IMR-90 (cell line): Measurements from ENCODE around the gene BMX. TPM values are rescaled to one million over a fixed set of nuclear protein-coding genes. Genes with fewer than 3 reads are reported as not detected.

Experiments
- ATAC-seq: fragments of 200-7000 bp; cut with Tn5 transposase; 2 replicates; pipeline ENCODE4 v1.9.1; 2020; ENCODE audit warnings: low read depth, mild to moderate bottlenecking, moderate library complexity
- BruUV-seq: library from RNA; stranded (reverse); fragments of 400-500 nt; replicated peaks from 2 replicates; lab custom pipeline; 2021; lab: Mats Ljungman, UMichigan
- CTCF ChIA-PET: fragments of 300-600 bp; formaldehyde crosslinking; extraction: SDS; loops from one replicate; lab custom pipeline; 2021; ENCODE audit warnings: antibody characterized with exemption; lab: Yijun Ruan, JAX
- POLR2A ChIA-PET: fragments of 300-600 bp; sonication (Branson Sonifier 250); formaldehyde crosslinking; loops from one replicate; lab custom pipeline; 2022; ENCODE audit warnings: antibody characterized with exemption; ENCODE audit not compliant: unreplicated experiment; lab: Charles Lee
- DNase-seq: peaks from one replicate; pipeline ENCODE4 v3.0.0; 2013
- H2AFZ ChIP-seq: replicated peaks from 2 replicates; pipeline ENCODE3; 2013; ENCODE audit warnings: low read length, mild to moderate bottlenecking; ENCODE audit not compliant: poor library complexity
- H2AK5ac ChIP-seq: 2 replicates; pipeline ENCODE4 v1.6.1; 2013; ENCODE audit warnings: low read depth, low read length, inconsistent platforms
- H2AK9ac ChIP-seq: replicated peaks from 2 replicates; pipeline ENCODE3; 2013; ENCODE audit warnings: mild to moderate bottlenecking, low read depth, low read length, moderate library complexity; ENCODE audit not compliant: poor library complexity
- H2BK120ac ChIP-seq: 2 replicates; pipeline ENCODE4 v1.6.1; 2013; ENCODE audit warnings: low read depth, low read length, inconsistent platforms
- H2BK15ac ChIP-seq: 3 replicates; pipeline ENCODE4 v1.6.1; 2013; ENCODE audit warnings: low read depth, low read length, inconsistent platforms
- H2BK20ac ChIP-seq: 2 replicates; pipeline ENCODE4 v1.6.1; 2013; ENCODE audit warnings: low read depth, mild to moderate bottlenecking, inconsistent platforms, low read length, moderate library complexity
- H2BK5ac ChIP-seq: 2 replicates; pipeline ENCODE4 v1.6.1; 2013; ENCODE audit warnings: mild to moderate bottlenecking, low read depth, low read length, inconsistent platforms; ENCODE audit not compliant: poor library complexity, severe bottlenecking
- H3K14ac ChIP-seq: replicated peaks from 2 replicates; pipeline ENCODE4 v1.6.1; 2013; ENCODE audit warnings: low read depth, low read length, inconsistent platforms
- H3K18ac ChIP-seq: 2 replicates; pipeline ENCODE4 v1.6.1; 2013; ENCODE audit warnings: low read depth, low read length, control low read depth
- H3K23ac ChIP-seq: 2 replicates; pipeline ENCODE4 v1.6.1; 2013; ENCODE audit warnings: low read depth, low read length, inconsistent platforms
- H3K27ac ChIP-seq: 2 replicates; pipeline ENCODE4 v1.5.1; 2013; ENCODE audit warnings: mild to moderate bottlenecking, control low read depth, low read length; ENCODE audit not compliant: insufficient read depth
- H3K27me3 ChIP-seq: 2 replicates; pipeline ENCODE4 v1.6.1; 2013; ENCODE audit warnings: low read length; ENCODE audit not compliant: control insufficient read depth, insufficient read depth
- H3K36me3 ChIP-seq: 2 replicates; pipeline ENCODE4 v1.6.1; 2013; ENCODE audit warnings: low read length, mixed read lengths; ENCODE audit not compliant: control insufficient read depth, insufficient read depth
- H3K4ac ChIP-seq: 2 replicates; pipeline ENCODE4 v1.6.1; 2013; ENCODE audit warnings: low read depth, low read length, inconsistent platforms
- H3K4me1 ChIP-seq: 2 replicates; pipeline ENCODE4 v1.6.1; 2013; ENCODE audit warnings: low read length, mixed read lengths; ENCODE audit not compliant: control insufficient read depth, insufficient read depth
- H3K4me2 ChIP-seq: 2 replicates; pipeline ENCODE4 v1.6.1; 2013; ENCODE audit warnings: low read depth, mild to moderate bottlenecking, control low read depth, low read length, moderate library complexity
- H3K4me3 ChIP-seq: 2 replicates; pipeline ENCODE4 v1.5.1; 2013; ENCODE audit warnings: low read depth, mild to moderate bottlenecking, control low read depth, low read length, moderate library complexity; ENCODE audit not compliant: insufficient read depth
- H3K56ac ChIP-seq: 2 replicates; pipeline ENCODE4 v1.6.1; 2013; ENCODE audit warnings: low read length, inconsistent platforms; ENCODE audit not compliant: insufficient read depth; ENCODE audit errors: extremely low read depth
- H3K79me1 ChIP-seq, 2 experiments: 2 replicates each; pipeline ENCODE4 v1.6.1; 2013; ENCODE audit warnings: low read length in 2 of 2, inconsistent platforms in 1 of 2, low read depth in 1 of 2
- H3K9ac ChIP-seq: 2 replicates; pipeline ENCODE4 v1.6.1; 2013; ENCODE audit warnings: low read depth, low read length, control low read depth
- H3K9me1 ChIP-seq: 2 replicates; pipeline ENCODE4 v1.6.1; 2013; ENCODE audit warnings: low read length, inconsistent platforms; ENCODE audit not compliant: insufficient read depth
- H3K9me3 ChIP-seq: 2 replicates; pipeline ENCODE4 v1.6.1; 2013; ENCODE audit warnings: low read length; ENCODE audit not compliant: control insufficient read depth, insufficient read depth
- H4K20me1 ChIP-seq: 2 replicates; pipeline ENCODE4 v1.6.1; 2013; ENCODE audit warnings: low read length, inconsistent platforms; ENCODE audit not compliant: insufficient read depth
- H4K5ac ChIP-seq: 2 replicates; pipeline ENCODE4 v1.6.1; 2013; ENCODE audit warnings: mild to moderate bottlenecking, low read depth, low read length, control low read depth
- H4K8ac ChIP-seq, 2 experiments: 2 replicates each; pipeline ENCODE4 v1.6.1; 2013; ENCODE audit warnings: low read depth in 2 of 2, low read length in 2 of 2, control low read depth in 1 of 2, inconsistent platforms in 1 of 2
- H4K91ac ChIP-seq: 2 replicates; pipeline ENCODE4 v1.6.1; 2013; ENCODE audit warnings: low read depth, low read length, inconsistent platforms; ENCODE audit not compliant: insufficient read depth
- BHLHE40 ChIP-seq: fragments of 150-350 bp; IDR thresholded peaks from 2 replicates; pipeline ENCODE4 v1.6.1; 2016; ENCODE audit warnings: mild to moderate bottlenecking, low read depth, low read length
- CEBPB ChIP-seq: IDR thresholded peaks from 2 replicates; pipeline ENCODE4 v1.6.1; 2012; ENCODE audit warnings: low read depth, low read length, improper control_type of control experiment
- CHD1 ChIP-seq: IDR thresholded peaks from 2 replicates; pipeline ENCODE4 v1.6.1; 2012; ENCODE audit warnings: low read depth, low read length, improper control_type of control experiment
- FOS ChIP-seq: fragments of 150-350 bp; IDR thresholded peaks from 2 replicates; pipeline ENCODE4 v1.6.1; 2016; ENCODE audit warnings: low read depth, low read length
- MAFK ChIP-seq: IDR thresholded peaks from 2 replicates; pipeline ENCODE4 v1.6.1; 2012; ENCODE audit warnings: low read depth, low read length, improper control_type of control experiment
- MAZ ChIP-seq: IDR thresholded peaks from 2 replicates; pipeline ENCODE4 v1.6.1; 2012; ENCODE audit warnings: low read depth, mild to moderate bottlenecking, low read length, improper control_type of control experiment, moderate library complexity, borderline replicate concordance
- MXI1 ChIP-seq: IDR thresholded peaks from 2 replicates; pipeline ENCODE4 v1.6.1; 2012; ENCODE audit warnings: low read depth, mild to moderate bottlenecking, low read length, moderate library complexity, borderline replicate concordance
- NFE2L2 ChIP-seq: fragments of 150-350 bp; IDR thresholded peaks from 2 replicates; pipeline ENCODE4 v1.6.1; 2016; ENCODE audit warnings: low read depth, mild to moderate bottlenecking, low read length
- POLR2A ChIP-seq: IDR thresholded peaks from 2 replicates; pipeline ENCODE4 v1.6.1; 2012; ENCODE audit warnings: mild to moderate bottlenecking, low read depth, low read length
- RAD21 ChIP-seq: IDR thresholded peaks from 2 replicates; pipeline ENCODE4 v1.6.1; 2012; ENCODE audit warnings: low read length, improper control_type of control experiment
- RCOR1 ChIP-seq: IDR thresholded peaks from 2 replicates; pipeline ENCODE4 v1.6.1; 2012; ENCODE audit warnings: mild to moderate bottlenecking, low read length, improper control_type of control experiment; ENCODE audit not compliant: insufficient replicate concordance
- SMC3 ChIP-seq: fragments of 150-350 bp; IDR thresholded peaks from 2 replicates; pipeline ENCODE4 v1.6.1; 2016; ENCODE audit warnings: low read depth, mild to moderate bottlenecking, antibody characterized with exemption, low read length, moderate library complexity
- WGBS, 2 experiments: methylation state at CpG; one replicate each; pipeline versions ENCODE4 v1.1.5 to v1.1.7; 2013; ENCODE audit warnings: missing lambda C conversion rate in 2 of 2; ENCODE audit not compliant: insufficient read length in 1 of 2; ENCODE audit errors: extremely low coverage in 2 of 2; 5-methylcytosine and 5-hydroxymethylcytosine counted together
- dilution Hi-C: fragments of 300-500 bp; cut with HindIII; formaldehyde crosslinking; loops from one replicate; pipeline ENCODE4 v1.14.3; 2018; ENCODE audit warnings: low sequenced_read_pairs; ENCODE audit not compliant: unreplicated experiment
- in situ Hi-C: fragments of 300-500 bp; cut with MboI; formaldehyde crosslinking; loops from 3 replicates; pipeline ENCODE4 v1.14.3; 2019; ENCODE audit warnings: low sequenced_read_pairs, inconsistent platforms, mixed read lengths
- intact Hi-C: fragments of 100-400 bp; cut with micrococcal nuclease; formaldehyde crosslinking; loops from 2 replicates; pipeline ENCODE4 v1.10.0; 2022
- polyA plus RNA-seq, 3 experiments: library from polyadenylated mRNA; depleted of rRNA; stranded (reverse); fragments of >200 nt; gene quantifications; 2 replicates each; pipeline ENCODE4 v1.2.3, GENCODE V29; 2012; ENCODE audit warnings: low replicate concordance in 1 of 3
- total RNA-seq: library from RNA; depleted of rRNA; stranded (reverse); fragments of >200 nt; gene quantifications from 2 replicates; pipeline ENCODE4 v1.2.3, GENCODE V29; 2012
- TF ChIP-seq, protein P1 (sequence below): fragments of 150-350 bp; IDR thresholded peaks from 2 replicates; pipeline ENCODE4 v1.6.1; 2017; ENCODE audit warnings: mild to moderate bottlenecking, antibody characterized with exemption, low read length, low read depth
- TF ChIP-seq, protein P2 (sequence below): fragments of 150-350 bp; IDR thresholded peaks from 2 replicates; pipeline ENCODE4 v1.6.1; 2016; ENCODE audit warnings: low read depth, mild to moderate bottlenecking, low read length, moderate library complexity, borderline replicate concordance

The BMX gene
- total and polyA plus RNA-seq, 2 of the 4 experiments (the other 2 are of a cell fraction), result not detected

DNA sequence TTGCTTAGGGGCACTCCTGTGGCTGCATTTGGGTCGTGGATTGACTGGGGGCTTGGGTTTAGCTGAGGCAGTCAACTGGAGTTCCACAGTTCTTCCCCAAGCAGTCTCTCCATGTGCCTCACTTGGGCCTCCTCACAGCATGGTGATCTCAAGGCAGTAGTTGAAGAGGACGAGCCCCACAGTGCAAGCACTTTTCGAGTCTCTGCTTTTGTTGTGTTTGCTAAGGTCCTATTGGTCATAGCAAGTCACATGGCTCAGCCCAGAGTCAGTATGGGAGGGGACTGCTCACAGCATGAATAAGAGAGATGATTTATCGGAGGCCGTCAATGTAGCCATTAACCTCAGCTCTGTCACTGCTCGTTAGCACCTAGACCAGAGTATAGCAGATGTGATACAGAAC lies 29.7 kb downstream of the BMX start:
- Histone ChIP-seq H3K4me1 (no peaks in the 10 kb centered on the region), H3K56ac (no peak overlapping the region), H2BK20ac (no peak overlapping the region), H3K36me3 (no peaks in the 10 kb centered on the region), H3K27ac (no peak overlapping the region), H3K4ac (no peak overlapping the region), H3K27me3 (peaks cover 3% of the 10 kb centered on the region; the same call in 1 of the 2 replicates), H3K4me2 (no peak overlapping the region), H2AK5ac (no peak overlapping the region), H3K9me3 (no peaks in the 10 kb centered on the region), H2AFZ (peak overlapping the region; percentile 4), H3K18ac (no peak overlapping the region), H4K91ac (no peak overlapping the region), H3K9me1 (no peaks in the 10 kb centered on the region), H3K23ac (no peak overlapping the region), H2BK120ac (no peak overlapping the region), H2BK5ac (no peak overlapping the region), H3K79me1 (no peaks in the 10 kb centered on the region), H4K8ac (no peak overlapping the region), H4K5ac (no peak overlapping the region), H2AK9ac (no peak overlapping the region), H3K9ac (no peak overlapping the region), H2BK15ac (no peak overlapping the region), H3K4me3 (no peak overlapping the region), H4K20me1 (no peaks in the 10 kb centered on the region), H3K14ac (no peak overlapping the region)
- no peak for TF ChIP-seq MAFK
- TF ChIP-seq CHD1, result no peak
- TF ChIP-seq RAD21, result no peak
- TF ChIP-seq NFE2L2, result no peak
- TF ChIP-seq MXI1, result no peak
- no peak for TF ChIP-seq CEBPB
- no peak for TF ChIP-seq RCOR1
- TF ChIP-seq, protein P1, sequence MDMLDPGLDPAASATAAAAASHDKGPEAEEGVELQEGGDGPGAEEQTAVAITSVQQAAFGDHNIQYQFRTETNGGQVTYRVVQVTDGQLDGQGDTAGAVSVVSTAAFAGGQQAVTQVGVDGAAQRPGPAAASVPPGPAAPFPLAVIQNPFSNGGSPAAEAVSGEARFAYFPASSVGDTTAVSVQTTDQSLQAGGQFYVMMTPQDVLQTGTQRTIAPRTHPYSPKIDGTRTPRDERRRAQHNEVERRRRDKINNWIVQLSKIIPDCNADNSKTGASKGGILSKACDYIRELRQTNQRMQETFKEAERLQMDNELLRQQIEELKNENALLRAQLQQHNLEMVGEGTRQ, result no peak
- no peak for TF ChIP-seq BHLHE40
- TF ChIP-seq SMC3, result no peak
- TF ChIP-seq MAZ, result no peak
- TF ChIP-seq FOS, result no peak
- TF ChIP-seq POLR2A, result no peak
- TF ChIP-seq, protein P2, sequence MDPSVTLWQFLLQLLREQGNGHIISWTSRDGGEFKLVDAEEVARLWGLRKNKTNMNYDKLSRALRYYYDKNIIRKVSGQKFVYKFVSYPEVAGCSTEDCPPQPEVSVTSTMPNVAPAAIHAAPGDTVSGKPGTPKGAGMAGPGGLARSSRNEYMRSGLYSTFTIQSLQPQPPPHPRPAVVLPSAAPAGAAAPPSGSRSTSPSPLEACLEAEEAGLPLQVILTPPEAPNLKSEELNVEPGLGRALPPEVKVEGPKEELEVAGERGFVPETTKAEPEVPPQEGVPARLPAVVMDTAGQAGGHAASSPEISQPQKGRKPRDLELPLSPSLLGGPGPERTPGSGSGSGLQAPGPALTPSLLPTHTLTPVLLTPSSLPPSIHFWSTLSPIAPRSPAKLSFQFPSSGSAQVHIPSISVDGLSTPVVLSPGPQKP, result no peak
- in situ Hi-C loops, result no loop called here
- ATAC-seq (no peak), DNase-seq (no peak)
- ChIA-PET POLR2A (no interaction called here), CTCF (interaction anchor here (0.6 kb wide), 1 partner anchor 681 kb away, joined by 3 read pairs; no protein-coding TSS in a partner anchor)
- intact Hi-C loops, result no loop called here
- no CpG with 5 or more reads among the region's 6 CpGs for WGBS, 2 experiments
- dilution Hi-C loops, result no loop called here
- no TSS peak for BruUV-seq
